ENCODE data around the gene GNG7. TPM values are rescaled to one million over a fixed set of nuclear protein-coding genes. Genes with fewer than 3 reads are reported as not detected.

The GNG7 gene
- total and polyA plus RNA-seq, 2 donors (not counting 3 experiments of a cell fraction or from before 2014, with no cell fraction given): 0.29 to 0.84 TPM

DNA sequence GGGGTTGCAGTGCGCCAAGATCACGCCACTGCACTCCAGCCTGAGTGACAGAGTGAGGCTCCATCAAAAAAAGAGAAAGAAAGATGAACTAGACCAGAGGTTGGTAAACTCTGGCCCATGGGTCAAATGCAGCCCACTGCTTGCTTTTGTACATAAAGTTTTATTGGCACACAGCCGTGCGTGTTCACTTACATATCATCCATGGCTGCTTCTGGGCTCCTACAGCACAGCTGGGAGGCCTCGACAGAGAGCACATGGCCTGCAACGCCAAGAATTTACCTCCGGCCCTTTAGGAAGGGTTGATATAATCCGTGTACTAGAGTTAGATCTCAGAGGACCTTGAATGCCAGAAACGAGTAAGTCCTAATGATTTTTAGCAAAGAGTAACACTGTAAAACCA, 46.0 kb downstream of the GNG7 start:
- no peaks in the 10 kb centered on the region for H4K20me1 ChIP-seq (replicated peaks; ENCODE audit: control insufficient read depth, extremely low read depth, insufficient read depth, low read length)
- H3K27me3 ChIP-seq (ENCODE audit: control insufficient read depth in 2 of 2, insufficient read depth in 2 of 2, low read length in 2 of 2): peaks cover 0 to under 1% of the 10 kb centered on the region in 2 experiments
- no peak overlapping the region for H3K4me2 ChIP-seq (ENCODE audit: insufficient read depth, low read length)
- H3K36me3 ChIP-seq (ENCODE audit: control insufficient read depth in 2 of 2, extremely low read depth in 1 of 2, insufficient read depth in 2 of 2, low read length in 2 of 2): no peaks in the 10 kb centered on the region
- TF ChIP-seq POLR2A (IDR thresholded peaks at IDR 0.05; ENCODE audit: low read depth, low read length) (no peak), EZH2 (IDR thresholded peaks at IDR 0.05; ENCODE audit: borderline replicate concordance, low read depth, low read length, severe bottlenecking) (no peak), JUN (IDR thresholded peaks at IDR 0.05; ENCODE audit: borderline replicate concordance, insufficient read depth, insufficient read length, low read depth) (no peak), MYC (IDR thresholded peaks at IDR 0.05; ENCODE audit: low read depth, low read length) (no peak), GATA2 (IDR thresholded peaks at IDR 0.05; ENCODE audit: insufficient read depth, insufficient read length, low read depth, low read length) (no peak), POLR2AphosphoS5 (IDR thresholded peaks at IDR 0.05; ENCODE audit: insufficient read depth, low read depth, low read length) (no peak), CTCF (IDR thresholded peaks at IDR 0.05; ENCODE audit: extremely low read depth in 1 of 2, insufficient read depth in 1 of 2, low read depth in 1 of 2, low read length in 2 of 2) (no peak), FOS (IDR thresholded peaks at IDR 0.05; ENCODE audit: borderline replicate concordance, insufficient read depth, low read length) (no peak)
- TF ChIP-seq, protein P1, sequence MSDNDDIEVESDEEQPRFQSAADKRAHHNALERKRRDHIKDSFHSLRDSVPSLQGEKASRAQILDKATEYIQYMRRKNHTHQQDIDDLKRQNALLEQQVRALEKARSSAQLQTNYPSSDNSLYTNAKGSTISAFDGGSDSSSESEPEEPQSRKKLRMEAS (IDR thresholded peaks at IDR 0.05; ENCODE audit: insufficient read depth, insufficient read length): no peak
- no peak overlapping the region for H3K9ac ChIP-seq (replicated peaks; ENCODE audit: extremely low read depth, insufficient read depth, low read length)
- H3K27ac ChIP-seq (ENCODE audit: insufficient read depth, low read depth, low read length): no peak overlapping the region
- DNase-seq (ENCODE audit: low read depth, low spot score): no peak
- CTCF ChIA-PET: no interaction called here
- intact Hi-C loops (cut with micrococcal nuclease) (no loop called here), dilution Hi-C loops (cut with MboI; ENCODE audit: extremely low pct_ligation_motif_present, low sequenced_read_pairs) (no loop called here)
- H3K4me3 ChIP-seq (replicated peaks in 1 of 3; ENCODE audit: insufficient read depth in 1 of 3, low read depth in 1 of 3, low read length in 3 of 3): no peak overlapping the region
- POLR2A ChIA-PET: no interaction called here
- H2AFZ ChIP-seq (ENCODE audit: low read depth, low read length): no peak overlapping the region
- H3K9me1 ChIP-seq (replicated peaks; ENCODE audit: control insufficient read depth, extremely low read depth, insufficient read depth, low read length): no peaks in the 10 kb centered on the region
- H3K4me1 ChIP-seq (ENCODE audit: control insufficient read depth, extremely low read depth, insufficient read depth, low read length): no peaks in the 10 kb centered on the region
- H3K79me2 ChIP-seq (ENCODE audit: control insufficient read depth, insufficient read depth, low read length): no peaks in the 10 kb centered on the region
- no peaks in the 10 kb centered on the region for H3K9me3 ChIP-seq (replicated peaks; ENCODE audit: control insufficient read depth, insufficient read depth, low read length)
- BruUV-seq (replicated peaks): no TSS peak
- FAIRE-seq: no peak

Measured in endothelial cell of umbilical vein (primary cell).